WTC11 (cell line): Measurements from ENCODE around the gene DDX39A.

Experiments
- FOXP1 ChIP-seq: sonication (generic); formaldehyde crosslinking; IDR thresholded peaks from 2 replicates; pipeline ENCODE4 v1.8.0; 2022; ENCODE audit warnings: missing genetic modification reagents, mild to moderate bottlenecking, moderate library complexity, borderline replicate concordance
- USF1 ChIP-seq: sonication (generic); formaldehyde crosslinking; IDR thresholded peaks from 2 replicates; pipeline ENCODE4 v1.8.0; 2022; ENCODE audit warnings: mild to moderate bottlenecking, missing genetic modification reagents
- ZNF138 ChIP-seq: sonication (generic); formaldehyde crosslinking; conservative IDR thresholded peaks from 2 replicates; pipeline ENCODE4 v1.8.1; 2022; ENCODE audit warnings: mild to moderate bottlenecking, moderate library complexity, missing genetic modification reagents
- TF ChIP-seq, protein P1 (sequence below): fragments of 200-600 bp; IDR thresholded peaks from 2 replicates; pipeline ENCODE4 v1.8.0; 2022; ENCODE audit warnings: antibody characterized with exemption

DNA sequence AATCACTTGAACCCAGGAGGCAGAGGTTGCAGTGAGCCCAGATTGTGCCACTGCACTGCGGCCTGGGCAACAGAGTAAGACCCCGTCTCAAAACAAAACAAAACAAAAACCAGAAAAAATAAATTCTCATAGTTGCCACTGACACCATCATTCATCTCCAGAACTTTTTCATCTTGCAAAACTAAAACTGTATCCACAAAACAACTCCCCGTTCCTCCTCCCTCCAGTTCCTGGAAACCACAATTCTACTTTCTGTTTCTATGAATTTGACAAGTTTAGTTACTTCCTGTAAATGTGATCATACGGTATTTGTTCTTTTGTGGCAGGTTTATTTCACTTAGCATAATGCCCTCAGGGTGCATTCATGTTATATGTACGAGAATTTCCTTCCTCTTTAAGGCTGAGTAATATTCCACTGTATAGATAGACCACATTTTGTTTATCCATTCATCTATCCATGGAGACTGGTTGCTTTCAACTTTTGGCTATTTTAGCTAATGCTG is 51.1 kb downstream of the DDX39A start:
- TF ChIP-seq, protein P1, sequence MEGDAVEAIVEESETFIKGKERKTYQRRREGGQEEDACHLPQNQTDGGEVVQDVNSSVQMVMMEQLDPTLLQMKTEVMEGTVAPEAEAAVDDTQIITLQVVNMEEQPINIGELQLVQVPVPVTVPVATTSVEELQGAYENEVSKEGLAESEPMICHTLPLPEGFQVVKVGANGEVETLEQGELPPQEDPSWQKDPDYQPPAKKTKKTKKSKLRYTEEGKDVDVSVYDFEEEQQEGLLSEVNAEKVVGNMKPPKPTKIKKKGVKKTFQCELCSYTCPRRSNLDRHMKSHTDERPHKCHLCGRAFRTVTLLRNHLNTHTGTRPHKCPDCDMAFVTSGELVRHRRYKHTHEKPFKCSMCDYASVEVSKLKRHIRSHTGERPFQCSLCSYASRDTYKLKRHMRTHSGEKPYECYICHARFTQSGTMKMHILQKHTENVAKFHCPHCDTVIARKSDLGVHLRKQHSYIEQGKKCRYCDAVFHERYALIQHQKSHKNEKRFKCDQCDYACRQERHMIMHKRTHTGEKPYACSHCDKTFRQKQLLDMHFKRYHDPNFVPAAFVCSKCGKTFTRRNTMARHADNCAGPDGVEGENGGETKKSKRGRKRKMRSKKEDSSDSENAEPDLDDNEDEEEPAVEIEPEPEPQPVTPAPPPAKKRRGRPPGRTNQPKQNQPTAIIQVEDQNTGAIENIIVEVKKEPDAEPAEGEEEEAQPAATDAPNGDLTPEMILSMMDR: no peak
- no peak for TF ChIP-seq FOXP1 (CRISPR knock-in tag)
- TF ChIP-seq ZNF138 (CRISPR knock-in tag): no peak
- TF ChIP-seq USF1: no peak
